ENCODE data around the gene SCP2.

The SCP2 gene

DNA sequence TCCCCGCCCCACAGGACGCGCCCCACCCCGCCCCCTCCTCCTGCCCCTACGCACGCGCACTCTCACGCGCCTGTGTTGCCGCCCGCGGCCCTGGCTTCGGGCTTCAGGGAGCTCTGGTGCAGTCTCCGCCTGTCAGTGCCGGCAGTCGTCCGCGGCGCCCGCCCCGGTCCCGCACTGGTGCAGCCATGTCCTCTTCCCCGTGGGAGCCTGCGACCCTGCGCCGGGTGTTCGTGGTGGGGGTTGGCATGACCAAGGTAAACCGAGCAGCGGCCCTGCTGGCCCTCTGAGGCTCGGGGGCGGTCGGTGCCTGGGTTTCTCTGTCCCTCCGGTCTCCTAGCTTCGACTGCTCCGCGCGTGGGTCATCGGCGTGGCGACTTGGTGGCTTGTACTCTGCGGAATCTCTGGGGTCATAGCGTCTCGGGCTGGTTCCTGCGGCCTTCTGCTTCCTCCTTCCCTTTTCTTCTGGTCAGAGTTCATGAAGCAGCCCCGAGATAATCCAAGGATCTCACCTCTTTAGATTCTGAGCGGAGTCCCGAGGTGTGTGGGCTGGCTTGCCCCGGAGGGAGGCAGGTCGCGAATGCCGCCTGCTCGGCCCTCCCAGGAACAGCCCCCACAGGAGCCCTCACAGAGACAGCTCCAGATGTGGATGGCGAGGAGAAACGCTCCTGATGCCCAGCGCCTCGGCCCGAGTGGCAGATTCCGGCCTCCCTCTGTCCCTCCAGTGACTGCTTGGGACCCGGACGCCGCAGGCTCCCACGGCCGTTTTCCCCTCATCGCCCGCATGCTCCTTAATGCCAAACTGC is at the start of gene SCP2:
SCP2 (plus strand) TSS at position 65 of the 803 bp plus-strand sequence; CDS start at position 186, 121 bp downstream.
- in situ Hi-C loops (cut with HindIII; ENCODE audit: low sequenced_read_pairs) = no loop called here

- in situ Hi-C loops (cut with HindIII; ENCODE audit: low sequenced_read_pairs) = loop anchor here (25.0 kb wide), 1 partner anchor 285 kb away; no protein-coding TSS in a partner anchor
These were observed 49.5 kb upstream of the SCP2 start for GRCh38 chr1:52877554-52877953.

DNA sequence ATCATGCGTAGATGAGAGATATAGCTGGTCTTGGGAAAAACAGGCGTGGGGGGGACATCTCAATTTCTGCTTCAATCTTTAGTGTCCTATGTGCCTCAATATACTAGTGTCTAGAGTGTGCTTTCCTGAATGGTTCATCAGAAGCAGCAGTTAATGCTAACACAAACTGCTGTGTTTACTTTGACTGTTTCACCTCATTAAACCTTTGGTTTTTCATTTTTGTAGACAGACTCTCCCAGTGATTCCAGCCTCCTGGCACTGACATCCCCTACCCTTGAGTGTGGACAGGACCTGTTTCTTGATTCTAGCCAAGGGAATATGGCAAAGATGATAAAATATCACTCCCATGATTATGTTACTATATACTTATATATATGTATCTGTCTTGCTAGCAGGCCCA is 46.9 kb upstream of the SCP2 start:
- in situ Hi-C loops (cut with HindIII; ENCODE audit: low sequenced_read_pairs) = loop anchor here (25.0 kb wide), 1 partner anchor 282 kb away; no protein-coding TSS in a partner anchor

DNA sequence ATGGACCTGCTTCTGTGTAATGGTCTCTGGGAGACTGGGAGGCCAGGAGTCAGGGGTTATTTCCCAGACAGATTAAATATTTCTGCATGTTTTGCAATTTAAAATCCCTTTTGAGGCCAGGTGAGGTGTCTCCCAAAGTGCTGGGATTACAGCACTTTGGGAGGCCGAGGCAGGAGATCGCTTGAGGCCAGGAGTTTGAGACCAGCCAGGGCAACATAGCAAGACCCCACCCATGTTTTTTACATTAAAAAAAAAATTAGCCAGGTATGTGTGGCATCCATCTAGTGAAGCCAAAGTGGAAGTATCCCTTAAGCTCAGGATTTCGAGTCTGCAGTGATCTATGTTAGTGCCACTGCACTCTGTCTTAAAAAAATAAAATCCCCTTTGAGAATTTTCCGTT is 39.6 kb upstream of the SCP2 start:
- in situ Hi-C loops (cut with HindIII; ENCODE audit: low sequenced_read_pairs) = loop anchor here (25.0 kb wide), 1 partner anchor 275 kb away; no protein-coding TSS in a partner anchor

- in situ Hi-C loops (cut with HindIII; ENCODE audit: low sequenced_read_pairs) = loop anchor here (25.0 kb wide), 1 partner anchor 270 kb away; no protein-coding TSS in a partner anchor
These were observed 34.5 kb upstream of the SCP2 start for GRCh38 chr1:52892424-52893215.

GRCh38 chr1:52899445-52899894 is 27.6 kb upstream of the SCP2 start:
- in situ Hi-C loops (cut with HindIII; ENCODE audit: low sequenced_read_pairs) = loop anchor here (25.0 kb wide), 1 partner anchor 263 kb away; no protein-coding TSS in a partner anchor

- in situ Hi-C loops (cut with HindIII; ENCODE audit: low sequenced_read_pairs) = no loop called here
These were observed 26.7 kb upstream of the SCP2 start for GRCh38 chr1:52900402-52900801.

DNA sequence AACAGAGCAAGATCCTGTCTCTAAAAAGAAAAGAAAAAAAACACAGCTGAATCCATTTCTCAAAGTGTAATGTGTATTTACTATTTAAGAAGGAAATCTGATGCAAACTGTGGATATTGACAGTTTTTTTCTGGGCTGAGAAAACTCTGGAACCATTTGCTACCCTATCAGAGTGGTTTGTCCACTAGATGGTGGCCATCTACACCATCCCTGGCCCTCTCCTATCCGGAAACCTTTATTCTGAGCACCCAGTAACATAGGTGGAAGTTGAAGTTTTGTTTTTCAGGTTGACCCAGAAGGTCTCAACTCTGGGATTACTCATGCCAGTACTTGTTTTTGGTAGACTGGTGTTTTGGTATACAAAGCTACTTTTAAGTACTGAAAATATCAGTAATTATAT is 25.7 kb upstream of the SCP2 start:
- in situ Hi-C loops (cut with HindIII; ENCODE audit: low sequenced_read_pairs) = no loop called here

DNA sequence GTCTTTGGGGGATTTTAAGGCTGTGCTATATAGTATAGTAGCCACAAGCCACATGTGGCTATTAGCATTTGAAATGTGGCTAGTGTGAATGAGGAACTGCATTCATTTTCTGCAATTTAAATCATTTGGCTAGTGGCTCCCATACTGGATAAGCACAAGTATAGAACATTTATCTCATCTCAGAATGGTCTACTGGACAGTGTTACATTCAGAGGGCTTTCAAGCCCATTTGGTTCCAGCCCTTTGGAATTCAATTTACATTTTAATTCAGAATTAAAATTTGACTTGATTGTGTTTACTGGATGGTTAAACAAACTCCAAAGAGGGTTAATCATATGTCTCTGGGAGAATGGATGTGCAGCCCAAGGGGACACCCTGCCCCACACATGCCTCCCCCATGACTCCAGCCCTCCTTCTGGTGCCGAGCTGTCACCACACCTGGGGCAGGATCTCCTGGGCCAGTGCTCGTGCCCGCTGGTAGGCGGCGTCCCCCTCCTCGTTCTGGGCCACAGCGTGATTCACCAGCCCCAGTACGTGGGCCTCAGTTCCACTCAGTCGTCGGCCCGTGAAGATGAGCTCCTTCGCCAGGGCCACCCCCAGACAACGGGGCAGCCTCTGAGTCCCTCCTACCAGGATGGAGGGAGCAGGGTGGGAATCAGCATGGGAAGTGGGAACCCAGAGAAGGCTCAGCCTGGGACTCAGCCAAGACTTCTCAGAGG is 22.7 kb upstream of the SCP2 start:
- in situ Hi-C loops (cut with HindIII; ENCODE audit: low sequenced_read_pairs) = no loop called here

- in situ Hi-C loops (cut with HindIII; ENCODE audit: low sequenced_read_pairs) = no loop called here
These were observed 22.0 kb upstream of the SCP2 start for GRCh38 chr1:52904927-52905698.

DNA sequence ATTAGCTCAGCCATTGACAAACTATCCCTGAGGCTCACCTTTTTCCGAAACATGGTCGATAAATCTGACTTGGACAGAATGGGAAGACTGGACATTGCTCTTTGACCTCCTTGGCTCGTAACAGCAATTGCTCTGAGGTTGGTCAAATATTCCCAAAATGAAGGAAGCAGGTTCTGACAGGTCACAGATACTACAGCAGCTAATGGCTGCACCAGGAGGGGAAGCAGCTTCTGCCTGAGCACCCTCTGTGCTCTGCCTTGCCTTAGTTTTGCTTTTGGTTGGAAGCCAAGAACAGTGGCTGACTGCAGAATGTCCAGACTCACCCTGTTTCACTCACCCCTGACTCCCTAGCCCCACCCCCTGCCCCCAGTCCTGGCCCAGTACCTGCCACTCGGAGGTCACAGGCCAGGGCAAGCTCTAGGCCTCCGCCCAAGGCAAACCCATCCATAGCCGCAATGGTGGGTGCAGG is 20.9 kb upstream of the SCP2 start:
- in situ Hi-C loops (cut with HindIII; ENCODE audit: low sequenced_read_pairs) = no loop called here

DNA sequence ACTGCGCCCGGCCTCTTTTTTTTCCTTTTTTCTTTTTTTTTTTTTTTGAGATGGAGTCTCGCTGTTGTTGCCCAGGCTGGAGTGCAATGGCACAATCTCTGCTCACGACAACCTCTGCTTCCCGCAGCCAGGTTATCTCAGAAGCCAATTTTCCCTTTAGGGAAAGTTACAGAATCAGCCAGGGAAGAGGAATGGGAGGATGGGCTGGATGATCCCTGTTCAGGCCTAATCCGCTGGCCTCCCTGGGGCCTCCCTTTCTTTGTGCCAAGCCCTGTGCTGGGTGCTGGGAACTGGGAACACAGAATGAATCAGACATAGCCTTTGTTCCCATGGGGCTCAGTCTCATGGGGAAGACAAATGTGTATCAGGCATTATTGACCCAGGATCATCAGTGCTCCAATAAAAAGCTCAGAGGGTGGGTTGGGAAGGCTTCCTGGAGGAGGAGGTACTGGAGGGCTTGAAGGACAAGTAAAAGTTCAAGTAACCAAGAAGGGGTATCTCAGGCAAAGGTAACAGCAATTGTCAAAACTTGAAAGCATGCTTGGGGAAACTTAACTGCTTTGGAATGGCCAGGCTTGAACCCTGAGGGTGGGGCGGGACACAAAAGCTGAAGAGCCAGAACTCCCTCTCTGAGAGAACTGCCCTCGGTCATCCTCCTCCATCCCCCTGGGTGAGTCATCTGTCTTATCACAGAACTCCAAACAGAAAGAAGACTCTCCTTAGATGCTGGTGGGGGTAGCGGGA is 19.8 kb upstream of the SCP2 start:
- in situ Hi-C loops (cut with HindIII; ENCODE audit: low sequenced_read_pairs) = no loop called here

DNA sequence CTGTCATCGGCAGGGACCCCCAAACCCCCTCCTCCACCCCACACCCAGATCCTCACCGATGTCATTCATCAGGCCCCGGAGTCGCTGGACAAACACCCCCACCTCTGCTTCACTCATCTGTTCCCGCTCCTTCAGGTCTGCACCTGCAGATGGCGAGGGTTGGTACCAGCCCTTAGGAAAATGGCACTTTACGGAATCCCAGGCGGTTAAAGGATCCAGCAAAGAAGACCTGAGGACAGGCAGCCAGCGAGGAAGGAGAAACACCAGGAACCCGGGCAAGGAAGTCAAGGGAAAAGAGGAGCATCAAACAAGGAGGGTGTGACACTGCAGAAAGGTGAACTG is 19.3 kb upstream of the SCP2 start:
- in situ Hi-C loops (cut with HindIII; ENCODE audit: low sequenced_read_pairs) = no loop called here

DNA sequence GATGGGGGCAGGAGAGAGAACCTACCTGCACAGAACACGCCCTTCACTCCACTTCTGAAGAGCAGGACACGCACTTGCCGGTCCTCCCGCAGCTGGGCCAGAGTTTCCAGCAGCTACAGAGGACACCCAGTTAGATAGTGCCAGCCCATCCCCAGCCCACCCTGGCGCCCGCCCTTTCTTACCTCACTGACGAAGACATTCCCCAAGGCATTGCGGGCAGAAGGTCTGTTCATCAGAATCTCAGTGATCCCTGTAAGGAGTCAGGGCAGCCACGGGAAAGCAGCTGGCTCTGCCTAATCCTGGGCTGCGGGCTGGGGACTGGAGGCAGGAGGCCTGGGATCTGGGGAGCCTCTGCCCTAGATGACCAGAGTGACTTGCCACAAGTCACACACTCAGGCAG is 15.5 kb upstream of the SCP2 start:
- in situ Hi-C loops (cut with HindIII; ENCODE audit: low sequenced_read_pairs) = no loop called here

DNA sequence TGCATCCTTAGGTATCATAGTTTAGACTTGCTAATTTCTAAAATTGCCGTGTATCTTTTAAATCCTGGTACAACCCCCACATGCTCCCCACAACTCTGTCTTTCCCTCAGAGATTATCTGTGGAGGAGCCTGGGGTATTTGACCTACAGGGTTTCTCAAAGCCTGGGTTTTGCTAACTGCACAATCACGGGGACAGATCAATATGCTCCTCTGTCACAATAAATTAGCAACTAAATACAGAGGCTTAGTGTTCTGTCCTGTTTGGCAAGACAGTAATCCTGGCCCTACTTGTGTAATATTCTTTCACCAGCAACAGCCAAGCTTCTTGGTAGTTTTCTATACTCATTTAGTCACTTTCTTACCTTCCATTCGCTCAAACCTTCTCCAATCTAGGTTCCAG is 14.1 kb upstream of the SCP2 start:
- in situ Hi-C loops (cut with HindIII; ENCODE audit: low sequenced_read_pairs) = no loop called here

GRCh38 chr1:52913537-52913936 is 13.5 kb upstream of the SCP2 start:
- in situ Hi-C loops (cut with HindIII; ENCODE audit: low sequenced_read_pairs) = no loop called here

GRCh38 chr1:52914463-52914862 is 12.6 kb upstream of the SCP2 start:
- in situ Hi-C loops (cut with HindIII; ENCODE audit: low sequenced_read_pairs) = no loop called here

GRCh38 chr1:52915211-52915854 is 11.7 kb upstream of the SCP2 start:
- in situ Hi-C loops (cut with HindIII; ENCODE audit: low sequenced_read_pairs) = no loop called here

- in situ Hi-C loops (cut with HindIII; ENCODE audit: low sequenced_read_pairs) = no loop called here
These were observed 11.2 kb upstream of the SCP2 start for GRCh38 chr1:52915855-52916220.
